HG03175 (cell line): Measurements from ENCODE around the gene SULT1C4.
"Not testable (repeated sequence)": the region's sequence is repeated elsewhere in the genome, so short reads cannot be mapped to it uniquely, and the experiment has no call there.

ENCODE experiments used
- ATAC-seq: cut with Tn5 transposase; IDR thresholded peaks from one replicate; pipeline ENCODE4 v1.9.1; 2021; ENCODE audit warnings: mild to moderate bottlenecking, moderate library complexity; ENCODE audit not compliant: unreplicated experiment

Gene SULT1C4

DNA sequence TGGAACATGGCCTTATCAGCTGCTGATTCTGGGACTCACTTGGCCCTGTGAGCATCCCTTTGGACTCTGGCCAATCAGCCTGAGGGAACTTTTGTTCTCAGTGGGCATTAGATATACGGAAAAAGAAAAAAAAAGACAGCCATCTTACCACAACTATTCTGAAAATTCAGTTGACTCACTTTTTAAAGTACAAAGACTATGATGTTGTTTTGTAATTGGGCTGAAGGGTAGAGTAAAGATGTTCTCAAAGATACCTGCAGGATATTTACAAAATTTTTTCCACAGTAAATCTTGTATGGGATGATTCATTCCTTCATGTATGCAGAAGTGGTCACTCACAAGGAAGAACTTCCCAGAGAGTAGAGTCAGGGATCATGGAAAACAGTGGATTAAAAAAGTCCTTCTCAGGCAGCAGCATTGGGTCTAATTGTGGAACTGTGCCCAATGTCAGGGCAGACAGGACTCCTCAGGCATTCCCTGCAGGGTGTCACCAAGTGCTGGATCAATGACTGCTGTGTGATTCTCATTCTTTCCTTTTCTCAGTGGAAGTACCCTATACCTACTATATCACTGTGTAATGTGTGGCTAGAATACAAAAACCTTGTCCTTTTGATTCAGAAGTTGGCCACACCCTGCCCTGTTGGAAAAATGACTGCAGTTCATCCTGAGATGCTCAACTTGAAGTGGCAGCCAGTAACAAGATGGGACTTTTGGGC lies 35.4 kb downstream of the SULT1C4 start:
- no peak for ATAC-seq

DNA sequence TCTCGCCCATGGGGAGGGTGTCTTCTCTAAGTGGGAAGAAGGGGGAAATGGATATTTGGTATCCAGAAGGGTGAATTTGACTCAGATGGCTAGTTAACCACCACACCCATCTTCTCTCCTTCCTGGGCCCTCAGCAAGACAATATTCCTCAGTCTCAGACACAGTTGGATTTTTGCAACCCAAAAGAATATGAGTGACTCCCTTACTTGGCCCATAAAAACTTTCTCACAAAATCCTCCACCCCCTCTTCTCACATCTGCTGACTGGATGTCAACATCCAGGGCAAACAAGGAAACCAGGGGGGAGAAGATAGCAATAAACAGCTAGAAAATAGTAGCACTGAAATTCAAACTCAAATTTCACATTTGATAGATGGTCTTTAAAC lies 35.9 kb downstream of the SULT1C4 start:
- no peak for ATAC-seq

GRCh38 chr2:108414256-108414876 lies 36.6 kb downstream of the SULT1C4 start:
- no peak for ATAC-seq

- no peak for ATAC-seq
Observed at GRCh38 chr2:108414945-108415344, 37.2 kb downstream of the SULT1C4 start.

DNA sequence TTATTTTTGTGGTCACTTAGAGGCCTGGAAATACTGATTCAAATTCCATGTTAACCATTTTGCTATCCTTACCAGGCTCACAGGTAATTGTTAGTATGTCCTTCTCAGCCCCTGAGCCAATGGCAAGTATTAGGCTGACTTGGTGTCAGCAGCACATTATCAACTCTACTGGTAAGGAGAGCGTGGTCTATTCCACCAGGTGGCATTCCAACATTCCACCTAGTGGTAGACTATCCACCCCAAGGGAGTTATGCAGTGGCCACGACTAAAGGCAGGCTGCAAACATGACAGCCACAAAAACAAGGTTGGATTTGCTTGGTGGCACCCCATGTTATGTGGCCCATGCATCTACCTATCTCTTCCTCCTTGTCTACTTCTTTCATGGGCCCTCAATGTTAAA lies 39.5 kb downstream of the SULT1C4 start:
- no peak for ATAC-seq

DNA sequence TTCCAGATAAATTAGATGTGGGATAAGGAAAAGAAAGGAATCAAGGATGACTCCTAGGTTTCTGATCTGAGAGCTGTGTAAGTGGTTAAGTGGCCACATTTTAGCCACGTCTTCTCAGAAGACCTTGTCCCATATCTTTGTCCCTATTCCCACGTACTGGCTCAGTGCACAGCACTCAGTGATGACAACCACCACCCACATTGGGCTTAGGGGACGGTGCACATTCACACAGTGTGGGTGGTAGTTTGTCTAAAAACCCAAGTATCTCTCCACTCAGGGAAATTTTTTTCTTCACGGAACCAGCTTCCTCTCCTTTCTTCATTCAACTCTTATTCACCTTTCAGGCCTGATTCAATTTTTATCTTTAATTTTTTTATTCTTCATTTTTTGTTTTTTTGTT lies 40.7 kb downstream of the SULT1C4 start:
- ATAC-seq = no peak

GRCh38 chr2:108423067-108423466 lies 45.3 kb downstream of the SULT1C4 start:
- ATAC-seq = no peak

GRCh38 chr2:108423502-108424251 lies 45.9 kb downstream of the SULT1C4 start:
- ATAC-seq = no peak

DNA sequence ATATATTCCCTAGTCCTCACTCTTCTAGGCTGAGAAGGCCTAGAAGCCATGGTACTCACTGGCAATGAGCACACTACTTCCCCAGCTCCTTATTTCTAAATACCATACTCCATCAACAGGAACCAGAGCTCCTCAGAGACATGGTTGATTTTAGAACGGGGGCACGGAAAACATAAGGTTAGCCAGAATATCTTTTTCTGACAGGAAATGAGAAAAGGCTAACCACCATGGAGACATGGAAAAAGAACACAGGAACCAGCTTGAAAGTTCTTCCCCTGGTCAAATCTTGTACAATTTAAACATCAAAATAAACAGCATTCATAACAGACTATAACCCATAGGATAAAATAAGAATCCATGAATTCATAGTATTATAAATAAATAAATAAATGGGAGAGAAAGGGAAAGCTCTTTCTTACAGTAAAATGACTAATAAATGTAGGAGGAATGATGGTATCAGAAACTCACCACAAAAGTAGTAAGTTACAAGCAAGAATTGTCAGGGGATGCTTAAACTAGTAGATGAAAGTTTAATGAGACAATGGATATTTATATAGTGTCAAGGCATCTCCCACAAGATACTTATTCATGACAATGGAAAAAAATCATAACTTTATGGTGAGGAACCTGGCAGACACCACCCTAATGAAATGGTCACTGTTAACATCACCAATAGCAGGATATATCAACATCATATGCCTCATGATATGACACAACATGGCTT lies 50.7 kb downstream of the SULT1C4 start:
- no peak for ATAC-seq

DNA sequence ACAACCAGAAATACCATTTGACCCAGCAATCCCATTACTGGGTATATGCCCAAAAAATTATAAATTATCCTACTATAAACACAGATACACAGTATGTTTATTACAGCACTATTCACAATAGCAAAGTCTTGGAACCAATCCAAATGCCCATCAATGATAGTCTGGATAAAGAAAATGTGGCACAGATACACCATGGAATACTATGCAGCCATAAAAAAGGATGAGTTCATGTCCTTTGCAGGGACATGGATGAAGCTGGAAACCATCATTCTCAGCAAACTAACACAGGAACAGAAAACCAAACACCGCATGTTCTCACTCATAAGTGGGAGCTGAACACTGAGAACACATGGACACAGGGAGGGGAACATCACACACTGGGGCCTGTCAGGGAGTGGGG lies 57.8 kb downstream of the SULT1C4 start:
- ATAC-seq = not testable (repeated sequence)

GRCh38 chr2:108436976-108437375 lies 59.2 kb downstream of the SULT1C4 start:
- no peak for ATAC-seq
